GDM1 (cell line): ENCODE data around the gene FRMPD1.

ENCODE experiments used
- DNase-seq: peaks from one replicate; lab custom pipeline; 2025; lab: John Stamatoyannopoulos, UW

Gene FRMPD1

DNA sequence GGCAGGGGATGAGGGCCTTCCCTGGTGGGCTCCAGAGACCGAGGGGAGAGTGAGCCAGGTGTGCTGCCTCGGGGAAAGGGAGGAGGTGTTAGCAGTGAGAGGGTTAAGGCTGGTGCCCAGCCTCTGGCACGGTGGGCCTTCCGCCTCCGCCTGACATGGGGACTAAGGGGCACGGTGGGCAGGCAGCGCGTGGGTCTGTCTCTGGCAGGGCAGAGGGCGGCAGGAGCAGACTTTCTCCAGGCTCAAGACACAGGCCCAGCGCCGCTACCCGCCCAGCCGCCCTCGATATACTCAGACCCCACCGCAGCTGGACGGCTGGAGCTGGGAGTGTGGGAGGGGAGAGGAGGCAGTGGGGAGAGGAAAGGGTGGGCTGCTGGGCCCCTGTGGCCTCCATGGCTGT lies 14.9 kb upstream of the FRMPD1 start:
- no peak for DNase-seq

DNA sequence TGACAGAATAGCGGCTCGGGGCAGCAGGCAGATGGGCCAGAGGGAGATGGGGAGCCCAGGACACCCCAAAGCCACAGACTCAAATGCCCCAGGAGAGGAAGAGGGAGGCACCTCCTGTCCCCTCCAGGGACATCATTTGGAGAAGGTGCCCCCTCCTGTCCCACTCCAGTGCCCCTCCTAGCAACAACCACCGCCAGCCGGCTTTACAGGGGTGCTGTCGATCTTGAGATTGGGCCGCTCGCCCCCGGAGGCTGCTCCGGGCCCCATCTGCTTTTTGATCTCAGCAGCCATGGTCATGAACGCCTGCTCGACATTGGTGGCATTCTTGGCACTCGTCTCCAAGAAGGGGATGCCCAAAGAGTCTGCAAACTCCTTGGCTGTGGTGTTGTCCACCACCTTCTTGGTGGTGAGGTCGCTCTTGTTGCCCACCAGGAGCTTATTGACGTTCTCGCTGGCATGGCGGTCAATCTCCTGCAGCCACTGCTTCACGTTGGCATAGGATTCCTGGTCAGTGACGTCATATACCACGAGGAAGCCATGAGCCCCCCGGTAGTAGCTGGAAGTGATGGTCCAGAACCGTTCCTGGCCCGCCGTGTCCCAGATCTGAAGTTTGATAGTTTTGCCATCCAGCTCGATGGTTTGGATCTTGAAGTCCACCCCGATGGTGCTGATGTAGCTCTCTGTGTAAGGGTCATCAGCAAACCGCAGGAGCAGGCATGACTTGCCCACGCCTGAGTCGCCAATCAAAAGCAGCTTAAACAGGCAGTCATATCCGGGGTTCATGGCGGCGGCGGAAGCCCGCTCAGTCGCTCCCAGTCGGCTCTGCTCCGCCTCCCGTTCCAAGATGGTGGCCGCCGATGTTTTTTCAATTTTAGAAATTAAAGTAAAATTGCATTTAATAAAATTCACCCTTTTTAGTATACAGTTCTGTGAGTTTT lies 14.0 kb upstream of the FRMPD1 start:
- no peak for DNase-seq

DNA sequence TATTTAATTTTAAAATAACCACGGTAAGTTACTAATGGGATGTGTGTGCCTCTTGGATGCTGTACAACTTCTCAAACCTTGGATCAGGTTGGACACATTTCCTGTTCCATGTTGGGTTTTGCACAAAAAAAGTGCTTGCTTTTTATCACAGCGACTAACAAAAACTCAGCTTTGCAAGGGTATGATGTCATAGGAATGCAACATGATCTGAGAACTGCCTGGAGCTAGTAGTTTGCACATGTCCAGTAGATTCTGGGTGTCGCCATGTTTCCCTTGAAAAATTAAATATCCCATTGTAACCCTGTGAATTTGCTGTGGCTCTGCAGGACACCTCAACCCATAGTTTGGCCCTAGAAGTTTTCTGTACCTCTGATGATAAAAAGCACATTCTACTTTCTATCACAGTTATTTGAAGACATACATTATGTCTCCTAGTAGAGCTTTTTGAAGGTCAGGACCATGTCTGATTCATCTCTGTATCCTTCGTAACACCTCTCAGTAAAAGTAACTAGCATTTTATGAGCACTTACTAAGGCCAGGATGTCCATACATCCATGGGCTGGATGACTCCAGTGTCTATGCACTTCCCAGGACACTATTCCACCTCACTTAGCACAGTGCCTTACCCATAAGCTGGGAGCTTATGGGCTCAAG lies 11.5 kb upstream of the FRMPD1 start:
- no peak for DNase-seq

DNA sequence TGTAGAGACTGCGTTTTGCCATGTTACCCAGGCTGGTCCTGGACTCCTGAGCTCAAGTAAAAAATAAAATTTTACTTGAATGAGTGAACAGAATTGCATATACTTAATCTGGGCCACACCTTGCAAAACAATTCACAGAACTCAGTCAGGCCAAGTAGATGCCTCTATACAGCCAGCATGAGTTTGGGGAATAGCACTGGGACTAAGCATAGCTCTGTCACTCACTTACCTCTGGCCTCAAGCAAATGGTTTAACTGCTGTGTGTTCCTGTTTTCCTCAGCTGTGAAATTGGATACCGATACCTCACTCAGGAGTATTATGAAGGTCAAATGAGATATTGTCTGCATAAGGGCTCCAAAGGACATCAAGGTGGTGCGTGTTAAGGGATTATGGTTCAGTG lies 10.9 kb upstream of the FRMPD1 start:
- DNase-seq = no peak

DNA sequence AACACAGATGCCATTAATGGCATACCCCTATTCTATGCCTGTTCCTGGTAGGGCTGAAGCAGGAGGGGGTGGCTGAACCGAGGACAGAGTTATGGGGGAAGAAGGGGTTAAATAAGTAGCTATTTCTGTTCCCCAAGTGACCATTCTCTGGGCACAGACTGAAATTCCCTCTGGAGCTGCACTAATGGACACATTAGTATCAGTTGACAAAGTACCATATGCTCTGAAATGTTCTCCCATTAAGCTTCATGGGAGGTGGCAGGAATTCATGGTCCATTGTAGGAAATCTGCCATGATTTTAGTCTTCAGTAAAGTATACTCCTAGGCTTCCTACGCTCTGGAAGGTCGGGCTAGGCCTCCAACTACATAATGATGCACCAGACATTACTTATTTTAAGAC lies 10.5 kb upstream of the FRMPD1 start:
- DNase-seq = no peak

DNA sequence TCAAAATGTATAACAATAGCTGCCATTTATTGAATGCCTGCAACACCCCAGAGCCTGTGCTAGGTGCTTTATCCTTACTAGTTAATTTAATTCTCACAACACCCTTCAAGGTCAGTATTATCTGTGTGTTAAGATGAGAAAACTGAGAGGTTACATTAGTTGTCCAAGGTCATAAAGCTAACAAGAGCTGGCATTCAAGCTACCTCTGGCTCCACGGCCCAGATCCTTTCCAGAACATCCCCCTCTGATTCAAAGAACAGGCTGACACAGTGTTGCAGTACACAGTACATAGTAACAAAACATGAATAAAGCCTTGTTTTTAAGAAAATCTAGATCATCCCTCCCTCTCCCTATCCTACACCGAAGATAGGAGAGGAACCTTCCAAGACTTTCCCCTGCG lies 9.4 kb upstream of the FRMPD1 start:
- DNase-seq = no peak

DNA sequence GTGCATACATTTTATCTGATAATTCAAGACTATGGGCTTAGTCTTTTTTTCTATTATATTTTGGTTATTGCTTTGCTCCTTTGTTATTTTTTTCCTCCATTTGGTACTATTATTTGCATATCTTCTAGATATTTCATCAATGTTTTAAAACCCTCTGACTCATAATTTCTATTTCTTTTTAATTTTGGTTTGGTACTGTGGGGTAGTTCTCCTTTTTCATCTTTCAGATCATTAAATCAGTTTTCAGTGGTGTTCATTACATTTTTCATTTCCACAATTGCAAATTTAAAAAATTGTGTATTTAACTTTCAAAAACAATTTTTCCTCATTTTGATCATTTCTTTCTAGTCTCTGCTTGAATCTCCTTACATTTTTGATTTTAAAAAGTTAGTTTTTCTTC lies 7.5 kb upstream of the FRMPD1 start:
- DNase-seq = no peak

DNA sequence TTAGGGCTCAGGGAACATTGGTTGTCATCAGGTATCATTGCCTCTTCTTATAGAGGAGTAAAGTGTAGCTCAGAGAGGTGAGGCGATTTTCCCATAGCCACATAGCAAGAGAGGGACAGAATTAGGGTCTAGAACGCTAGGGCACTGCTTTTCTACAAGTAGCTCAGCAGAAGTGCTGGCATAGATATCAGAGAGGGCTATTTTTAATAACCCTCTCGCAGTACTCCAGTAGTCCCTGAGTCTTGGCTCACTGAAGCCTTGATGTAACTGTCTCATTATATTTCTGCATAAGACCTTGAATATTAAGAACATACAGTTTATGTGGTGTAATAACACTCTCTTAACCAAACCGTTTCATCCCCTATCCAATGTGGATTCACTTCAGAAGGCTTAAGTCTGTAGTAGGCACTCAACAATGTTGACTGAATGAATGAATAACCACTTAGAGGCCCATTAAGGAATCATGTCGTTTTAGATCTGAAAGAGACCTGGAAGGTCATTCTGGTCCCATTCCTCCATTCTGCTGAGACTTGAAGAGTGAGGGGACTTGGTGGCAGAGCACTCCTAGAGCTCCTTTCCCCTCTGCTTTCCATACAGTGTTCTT lies 4.7 kb upstream of the FRMPD1 start:
- no peak for DNase-seq

DNA sequence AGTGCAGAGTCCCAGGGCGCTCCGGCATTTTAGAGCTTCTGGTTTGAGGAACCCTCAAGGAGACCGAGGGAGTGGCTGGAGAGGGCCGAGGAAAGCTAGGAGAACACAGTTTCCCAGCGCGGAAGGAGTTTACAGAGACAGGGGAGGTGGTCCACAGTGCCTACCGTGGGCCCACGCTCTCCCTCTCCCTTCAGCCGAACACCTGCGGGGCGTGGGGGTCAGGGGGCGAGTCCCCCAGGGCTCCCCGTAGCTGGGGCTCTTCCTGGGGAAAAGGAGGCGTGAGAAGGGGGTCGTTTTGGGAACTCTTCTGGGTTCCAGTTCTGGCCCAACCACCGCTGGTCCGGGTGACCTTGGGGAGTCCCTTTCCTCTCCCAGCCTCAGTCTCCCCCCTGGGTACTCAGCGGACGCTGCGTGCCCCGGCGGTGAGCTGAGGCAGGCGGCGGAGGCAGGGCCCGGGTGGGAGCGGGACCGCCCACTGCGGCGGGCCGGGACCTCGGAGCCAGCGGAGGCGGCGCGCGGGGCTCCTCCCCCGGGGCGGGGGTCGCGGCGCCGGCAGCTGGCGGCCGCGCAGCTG lies 368 bp upstream of the FRMPD1 start:
- DNase-seq = no peak

DNA sequence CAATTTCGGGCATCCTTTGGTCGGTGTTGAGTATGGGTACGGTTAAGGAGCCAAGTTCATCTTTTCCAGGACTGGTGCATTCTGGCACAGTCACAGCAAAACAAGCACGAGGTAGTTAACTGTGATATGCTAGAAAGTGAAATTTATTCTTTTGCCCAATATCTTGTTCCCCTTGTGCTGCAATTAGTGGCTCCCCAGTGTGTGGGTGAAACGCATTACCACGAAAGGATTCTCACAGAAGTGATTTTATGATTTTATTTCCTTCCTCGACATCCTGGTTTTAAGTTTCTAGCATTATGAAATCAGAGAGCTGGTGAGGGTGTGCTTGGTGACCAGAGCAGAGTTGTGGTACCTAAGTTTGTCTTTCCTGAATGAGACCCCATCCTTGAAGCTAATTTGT lies 1.5 kb downstream of the FRMPD1 start:
- no peak for DNase-seq

DNA sequence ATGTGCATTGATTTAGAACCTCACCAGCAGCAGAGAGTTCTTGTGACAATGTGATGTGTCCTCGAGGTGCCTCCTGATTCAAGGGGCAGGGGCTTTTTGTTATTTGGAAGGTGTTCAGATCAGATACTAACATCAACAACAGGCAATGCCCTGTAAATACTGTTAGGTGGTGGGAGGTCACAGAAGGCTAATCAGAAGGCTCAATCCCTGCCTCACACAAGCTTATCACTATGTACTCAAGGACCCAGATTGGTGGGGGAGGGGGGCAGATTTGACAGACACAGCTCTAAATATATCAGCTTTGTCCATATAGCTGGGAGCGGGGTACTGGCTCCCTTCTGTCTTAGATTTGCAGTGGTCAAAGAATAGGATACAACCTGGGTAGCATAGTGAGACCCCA lies 2.6 kb downstream of the FRMPD1 start:
- DNase-seq = no peak

DNA sequence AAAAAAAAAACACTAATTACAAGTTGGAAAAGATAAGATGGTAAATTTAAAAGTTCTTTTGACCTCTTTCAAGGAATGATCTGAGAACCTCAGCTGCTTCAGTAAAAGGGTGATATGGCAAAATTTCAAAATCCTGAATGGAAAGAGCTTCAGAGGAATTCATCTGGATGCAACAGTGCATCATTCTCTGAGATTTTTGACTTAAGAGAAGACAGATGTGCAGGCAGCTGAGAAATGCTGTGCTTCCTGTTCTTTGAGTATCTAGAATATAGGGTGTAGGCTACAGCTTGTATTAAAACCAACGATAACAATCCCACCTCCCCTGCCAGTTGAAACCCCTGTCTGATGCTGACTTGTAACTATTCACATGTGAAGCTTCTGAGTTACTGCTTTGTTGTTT lies 6.2 kb downstream of the FRMPD1 start:
- no peak for DNase-seq

DNA sequence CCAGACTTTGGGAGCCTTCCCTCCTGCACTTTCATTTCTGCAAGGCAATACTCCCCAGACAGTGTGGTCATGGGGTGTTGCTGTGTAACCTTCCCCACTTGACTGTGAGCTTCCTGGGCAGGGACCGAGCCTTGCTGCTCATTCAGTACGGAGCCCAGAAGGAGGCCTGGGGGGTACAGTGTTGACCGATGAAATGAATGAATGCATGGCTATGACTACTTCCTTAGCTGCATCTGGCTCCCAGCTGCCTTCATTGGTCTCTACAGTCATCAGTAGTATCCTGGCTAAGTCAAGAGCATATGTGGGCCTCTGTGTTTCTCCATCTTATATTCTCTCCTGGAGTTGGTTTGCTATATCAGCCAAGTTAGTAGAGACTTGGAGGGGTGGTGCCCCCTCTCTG lies 9.9 kb downstream of the FRMPD1 start:
- no peak for DNase-seq

DNA sequence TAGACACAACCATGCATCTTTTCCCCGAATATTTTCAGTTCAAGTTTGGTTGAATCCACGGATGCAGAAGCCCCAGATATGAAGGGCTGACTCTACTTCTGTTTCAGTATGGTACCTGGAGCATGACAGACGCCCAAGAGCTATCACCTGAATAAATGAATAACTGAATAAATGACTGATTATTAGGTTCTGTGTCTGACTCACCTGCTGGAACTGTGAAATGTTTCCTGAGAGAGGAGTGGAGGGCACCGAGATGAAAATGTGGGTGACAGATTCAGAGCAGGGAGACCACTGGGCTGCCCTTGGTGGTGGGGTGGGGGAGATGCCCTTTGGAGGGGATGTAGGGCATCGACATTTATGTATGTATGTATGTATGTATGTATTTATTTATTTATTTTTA lies 13.2 kb downstream of the FRMPD1 start:
- DNase-seq = no peak

DNA sequence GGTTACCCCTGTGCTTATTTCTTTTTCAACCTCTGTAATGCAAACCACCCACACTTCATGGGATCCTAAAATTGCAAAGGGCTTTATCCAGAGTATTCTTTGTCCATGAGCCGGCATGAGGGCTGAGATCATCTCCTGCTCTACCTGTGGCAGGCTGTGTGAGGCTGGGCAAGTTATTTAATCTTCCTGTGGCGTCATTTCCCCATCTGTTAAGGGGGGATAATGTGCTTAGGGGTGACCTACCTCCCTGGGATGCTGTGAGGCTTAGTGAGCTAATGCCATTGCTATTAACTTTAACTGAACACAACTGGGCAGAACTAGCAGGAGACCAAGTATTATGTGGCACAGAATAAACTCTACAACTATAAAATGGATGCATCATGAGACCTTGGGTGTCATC lies 17.0 kb downstream of the FRMPD1 start:
- no peak for DNase-seq

DNA sequence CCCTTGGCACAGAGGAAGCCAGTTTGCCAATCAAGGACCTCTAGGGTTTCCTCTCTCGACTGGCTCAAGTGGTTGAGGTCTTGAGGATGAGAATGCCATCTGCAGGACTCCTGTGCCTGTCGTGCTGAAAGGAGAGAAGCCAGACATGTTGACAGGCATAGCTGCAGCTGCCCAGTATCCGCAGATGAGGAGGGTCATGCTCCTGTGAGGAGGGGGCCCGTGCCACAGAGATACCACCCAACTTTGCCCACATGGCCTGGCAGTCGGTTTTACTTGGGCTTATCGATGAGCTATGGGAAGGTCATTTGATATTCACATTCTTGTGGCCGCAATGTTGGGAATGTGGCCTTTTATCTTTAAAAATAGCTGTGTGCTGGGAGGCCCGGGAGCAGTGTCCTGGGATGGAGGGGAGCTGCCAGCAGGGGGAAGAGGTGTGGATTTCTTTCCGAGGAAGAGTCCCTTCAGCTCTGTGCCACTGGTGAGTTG lies 17.4 kb downstream of the FRMPD1 start:
- no peak for DNase-seq

DNA sequence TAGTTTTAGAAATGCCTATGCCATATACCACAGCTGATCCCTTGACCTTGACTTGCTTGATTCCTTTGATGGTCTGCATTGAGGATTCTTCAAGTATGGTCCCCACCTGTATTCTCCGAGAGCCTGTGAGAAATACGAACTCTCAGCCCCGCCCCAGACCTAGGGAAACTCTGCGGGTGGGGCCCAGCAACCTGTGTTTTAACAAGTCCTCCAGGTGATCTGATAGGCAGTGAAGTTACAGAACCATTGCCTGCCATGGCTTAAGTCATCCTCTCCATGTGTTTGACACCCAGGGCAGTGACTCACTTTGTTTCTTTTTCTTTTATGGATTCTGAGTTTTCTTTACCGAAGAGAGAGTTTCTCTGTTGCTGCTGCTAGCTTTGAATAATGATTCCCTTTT lies 18.5 kb downstream of the FRMPD1 start:
- DNase-seq = no peak

DNA sequence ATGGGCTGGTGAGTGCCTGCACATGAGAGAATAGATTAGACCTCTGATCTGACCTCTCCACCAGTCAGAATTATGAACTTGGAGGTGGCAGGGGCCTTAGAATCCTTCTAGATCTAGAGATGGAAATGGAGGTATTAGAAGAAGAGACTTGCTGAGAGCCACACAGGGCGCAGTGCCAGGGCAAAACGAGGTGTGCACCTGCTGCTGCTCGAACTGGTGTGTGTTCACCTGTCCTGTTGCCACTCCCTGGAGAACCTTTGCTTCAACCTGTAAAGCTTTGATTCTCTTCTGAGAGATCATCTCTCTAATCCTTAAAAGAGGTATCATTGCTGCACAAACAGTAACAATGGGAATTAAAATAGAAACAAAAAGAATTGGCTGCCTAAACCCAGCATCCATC lies 24.9 kb downstream of the FRMPD1 start:
- DNase-seq = no peak

DNA sequence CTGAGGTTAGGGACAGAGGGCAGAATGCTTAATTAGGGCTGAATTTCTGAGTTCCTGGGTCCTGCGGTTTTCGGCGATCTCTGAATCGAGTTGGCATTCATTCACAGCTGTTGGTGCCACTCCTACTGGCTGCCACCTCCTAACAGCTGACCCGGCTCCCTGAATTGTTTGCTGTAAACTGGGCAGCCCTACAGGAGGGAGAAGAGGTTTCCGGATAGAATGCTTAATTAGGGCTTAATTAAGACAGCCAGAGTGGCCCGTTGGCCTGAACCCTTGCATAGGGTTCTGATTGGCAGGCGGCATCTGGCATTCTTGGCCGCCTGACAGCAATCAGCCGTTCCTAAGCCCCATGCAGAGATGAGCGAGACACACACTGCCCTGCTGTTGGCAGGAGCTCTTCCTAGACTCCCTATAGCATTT lies 25.7 kb downstream of the FRMPD1 start:
- DNase-seq = no peak

DNA sequence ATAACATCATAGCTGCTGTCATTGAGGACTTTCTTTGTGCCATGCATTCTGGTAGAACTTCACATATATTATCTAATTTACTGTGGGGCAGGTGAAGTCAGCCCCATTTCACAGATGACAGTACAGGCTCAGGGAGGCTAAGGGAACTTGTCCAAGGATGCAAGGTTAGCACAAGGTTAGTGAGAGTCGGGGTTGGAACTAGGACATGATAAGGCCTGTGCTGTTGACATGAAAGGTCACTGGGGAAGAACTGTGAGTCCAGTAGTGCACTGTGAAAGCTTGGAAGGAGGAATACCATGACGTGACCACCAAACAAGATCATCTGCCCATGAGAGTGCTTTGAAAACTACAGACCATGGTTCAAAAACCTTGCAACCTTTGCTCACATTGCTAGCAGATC lies 26.7 kb downstream of the FRMPD1 start:
- DNase-seq = no peak

DNA sequence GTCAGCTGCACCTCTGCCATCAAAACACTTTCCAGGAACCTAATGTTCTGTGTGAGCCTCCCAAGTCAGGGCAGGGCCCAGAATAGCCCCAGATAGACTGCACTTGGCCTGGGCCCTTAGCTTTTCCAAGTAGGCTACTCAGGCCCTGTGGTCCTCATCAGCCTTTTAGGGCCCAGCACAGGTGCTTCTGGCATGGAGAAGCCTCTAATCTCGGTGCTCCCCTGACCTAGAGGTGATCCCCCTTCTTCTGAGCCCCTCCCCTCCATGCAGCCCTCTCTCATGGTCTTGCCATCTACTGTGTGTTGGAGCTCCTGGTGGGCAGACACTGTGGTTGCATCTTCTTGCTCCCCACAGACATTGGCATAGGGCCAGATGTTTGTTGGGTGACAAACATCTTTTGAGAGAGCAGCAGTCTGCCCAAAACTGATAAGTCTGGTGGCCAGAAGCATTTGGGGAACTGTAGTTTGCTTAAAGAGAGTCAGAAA lies 28.1 kb downstream of the FRMPD1 start:
- no peak for DNase-seq

DNA sequence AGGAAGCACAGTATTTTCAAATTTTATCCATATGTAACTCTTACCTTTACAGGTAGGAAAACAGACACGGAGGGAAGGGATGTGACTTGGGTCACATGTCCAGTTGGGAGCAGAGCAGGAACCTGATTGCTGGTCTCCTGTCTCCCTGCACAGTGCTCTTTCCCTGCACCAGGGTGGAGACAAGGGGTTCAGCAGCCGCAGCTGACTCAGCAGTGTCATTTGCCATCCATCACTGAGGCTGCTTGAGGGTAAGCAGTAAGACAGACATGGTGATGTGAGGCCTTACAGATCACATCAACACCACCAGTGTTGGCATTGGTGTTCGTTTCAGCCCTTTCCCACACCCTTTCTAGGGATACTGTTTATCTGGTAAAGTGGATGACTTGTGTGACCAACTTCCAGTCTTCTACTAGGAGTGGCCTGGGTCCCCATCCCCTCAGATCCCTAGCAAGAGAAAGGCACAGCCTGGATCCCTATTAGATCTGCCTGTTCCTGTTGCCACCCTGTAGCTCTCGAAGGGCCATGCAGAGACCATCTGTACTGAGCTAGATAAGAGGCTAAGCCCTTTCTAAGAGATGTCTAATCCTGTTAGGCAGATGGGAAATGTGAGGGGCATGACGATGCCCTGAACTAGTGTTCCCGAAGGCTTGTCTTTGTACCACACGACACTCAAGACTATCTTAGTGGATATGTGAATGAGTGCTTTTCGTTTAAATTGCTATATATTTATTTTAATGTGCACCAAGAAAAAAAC lies 29.1 kb downstream of the FRMPD1 start:
- no peak for DNase-seq
